NB4 (cell line): Measurements from ENCODE around the gene MEX3D.

Source experiments
- MYC ChIP-seq: IDR thresholded peaks from 2 replicates; pipeline ENCODE4 v1.6.1; 2011; ENCODE audit warnings: low read depth, low read length
- POLR2A ChIP-seq: IDR thresholded peaks from 2 replicates; pipeline ENCODE4 v1.6.1; 2011; ENCODE audit warnings: mild to moderate bottlenecking; ENCODE audit not compliant: insufficient read length; ENCODE audit errors: extremely low read depth
- TF ChIP-seq, protein P1 (sequence below): IDR thresholded peaks from one replicate; pipeline ENCODE4 v1.5.1; 2012; ENCODE audit warnings: low read depth, low read length
- TF ChIP-seq, protein P2 (sequence below): IDR thresholded peaks from 2 replicates; pipeline ENCODE4 v1.6.1; 2011; ENCODE audit warnings: low read depth, low read length

DNA sequence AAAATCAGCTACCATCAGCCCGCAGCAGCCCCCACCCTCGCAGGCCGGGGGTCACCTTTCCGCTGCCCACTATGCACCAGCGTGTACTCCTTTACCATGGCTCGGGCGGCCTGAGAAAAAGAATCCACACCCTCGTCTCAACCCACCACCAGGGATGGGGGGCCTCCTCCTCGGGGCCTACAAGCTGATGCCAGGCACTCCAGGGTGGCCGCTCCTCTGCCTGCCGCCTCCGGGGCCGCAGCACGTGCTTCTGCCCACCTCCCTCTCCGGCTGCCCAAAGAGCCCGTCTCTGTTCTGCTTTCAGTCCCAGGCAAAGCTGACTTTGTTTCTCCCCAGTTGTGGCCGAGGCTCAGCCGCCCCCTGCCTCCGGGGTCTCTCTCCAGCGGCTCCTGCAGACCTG is 11.1 kb upstream of the MEX3D start:
- TF ChIP-seq, protein P1, sequence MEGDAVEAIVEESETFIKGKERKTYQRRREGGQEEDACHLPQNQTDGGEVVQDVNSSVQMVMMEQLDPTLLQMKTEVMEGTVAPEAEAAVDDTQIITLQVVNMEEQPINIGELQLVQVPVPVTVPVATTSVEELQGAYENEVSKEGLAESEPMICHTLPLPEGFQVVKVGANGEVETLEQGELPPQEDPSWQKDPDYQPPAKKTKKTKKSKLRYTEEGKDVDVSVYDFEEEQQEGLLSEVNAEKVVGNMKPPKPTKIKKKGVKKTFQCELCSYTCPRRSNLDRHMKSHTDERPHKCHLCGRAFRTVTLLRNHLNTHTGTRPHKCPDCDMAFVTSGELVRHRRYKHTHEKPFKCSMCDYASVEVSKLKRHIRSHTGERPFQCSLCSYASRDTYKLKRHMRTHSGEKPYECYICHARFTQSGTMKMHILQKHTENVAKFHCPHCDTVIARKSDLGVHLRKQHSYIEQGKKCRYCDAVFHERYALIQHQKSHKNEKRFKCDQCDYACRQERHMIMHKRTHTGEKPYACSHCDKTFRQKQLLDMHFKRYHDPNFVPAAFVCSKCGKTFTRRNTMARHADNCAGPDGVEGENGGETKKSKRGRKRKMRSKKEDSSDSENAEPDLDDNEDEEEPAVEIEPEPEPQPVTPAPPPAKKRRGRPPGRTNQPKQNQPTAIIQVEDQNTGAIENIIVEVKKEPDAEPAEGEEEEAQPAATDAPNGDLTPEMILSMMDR = no peak
- TF ChIP-seq POLR2A (no peak), MYC (no peak)
- TF ChIP-seq, protein P2, sequence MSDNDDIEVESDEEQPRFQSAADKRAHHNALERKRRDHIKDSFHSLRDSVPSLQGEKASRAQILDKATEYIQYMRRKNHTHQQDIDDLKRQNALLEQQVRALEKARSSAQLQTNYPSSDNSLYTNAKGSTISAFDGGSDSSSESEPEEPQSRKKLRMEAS = no peak
